ENCODE measurements around the gene DHRSX.
"Not testable (repeated sequence)": the region's sequence is repeated elsewhere in the genome, so short reads cannot be mapped to it uniquely, and the experiment has no call there.

The DHRSX gene

GRCh38 chrX:2481597-2481996, 19.2 kb downstream of the DHRSX start:
- not testable (repeated sequence) for H3K4me3 Mint-ChIP-seq; DNase-seq; H3K4me1 Mint-ChIP-seq (ENCODE audit: low read depth); H3K27me3 Mint-ChIP-seq; H3K9me3 Mint-ChIP-seq; H3K27ac Mint-ChIP-seq
- H3K36me3 Mint-ChIP-seq (ENCODE audit: low read depth), result peaks cover 35% of the 10 kb centered on the region

DNA sequence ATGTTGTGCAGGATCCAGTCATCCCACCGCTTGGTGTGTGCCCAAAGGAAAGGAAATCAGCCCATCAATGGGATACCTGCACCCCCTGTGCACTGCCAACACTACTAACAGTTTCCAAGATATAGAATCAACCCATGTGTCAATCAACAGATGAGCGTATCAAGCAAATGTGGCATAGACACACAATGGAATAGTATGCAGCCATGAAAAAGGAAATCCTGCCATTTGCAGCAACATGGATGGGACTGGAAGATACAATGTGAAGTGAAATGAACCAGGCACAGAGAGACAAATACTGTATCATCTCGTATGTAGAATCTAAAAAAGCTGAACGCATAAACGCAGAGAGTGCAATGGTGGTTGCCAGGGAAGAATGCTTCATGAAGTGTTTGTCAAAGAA, 20.8 kb downstream of the DHRSX start:
- H3K4me1 Mint-ChIP-seq (ENCODE audit: low read depth); DNase-seq; H3K27ac Mint-ChIP-seq; H3K4me3 Mint-ChIP-seq; H3K9me3 Mint-ChIP-seq; H3K27me3 Mint-ChIP-seq: not testable (repeated sequence)
- H3K36me3 Mint-ChIP-seq (ENCODE audit: low read depth), result peaks cover 31% of the 10 kb centered on the region

DNA sequence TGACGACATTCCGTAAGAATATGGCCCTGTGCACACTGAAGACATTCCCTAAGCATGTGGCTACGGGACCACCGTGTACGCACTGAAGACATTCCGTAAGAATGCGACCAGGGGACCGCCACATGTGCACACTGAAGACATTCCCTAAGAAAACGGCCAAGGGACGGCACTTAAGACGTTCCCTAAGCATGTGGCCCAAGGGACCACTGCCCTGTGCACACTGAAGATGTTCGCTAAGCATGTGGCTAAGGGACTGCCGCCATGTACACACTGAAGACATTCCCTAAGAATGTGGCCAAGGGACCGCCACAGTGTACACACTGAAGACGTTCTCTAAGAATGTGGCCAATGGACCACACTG, 21.4 kb downstream of the DHRSX start:
- Mint-ChIP-seq H3K27ac (no peak overlapping the region), H3K36me3 (ENCODE audit: low read depth) (peaks cover 29% of the 10 kb centered on the region), H3K27me3 (no peaks in the 10 kb centered on the region), H3K4me3 (no peak overlapping the region), H3K4me1 (ENCODE audit: low read depth) (peaks cover 5% of the 10 kb centered on the region), H3K9me3 (peaks cover 7% of the 10 kb centered on the region)
- no peak for DNase-seq

DNA sequence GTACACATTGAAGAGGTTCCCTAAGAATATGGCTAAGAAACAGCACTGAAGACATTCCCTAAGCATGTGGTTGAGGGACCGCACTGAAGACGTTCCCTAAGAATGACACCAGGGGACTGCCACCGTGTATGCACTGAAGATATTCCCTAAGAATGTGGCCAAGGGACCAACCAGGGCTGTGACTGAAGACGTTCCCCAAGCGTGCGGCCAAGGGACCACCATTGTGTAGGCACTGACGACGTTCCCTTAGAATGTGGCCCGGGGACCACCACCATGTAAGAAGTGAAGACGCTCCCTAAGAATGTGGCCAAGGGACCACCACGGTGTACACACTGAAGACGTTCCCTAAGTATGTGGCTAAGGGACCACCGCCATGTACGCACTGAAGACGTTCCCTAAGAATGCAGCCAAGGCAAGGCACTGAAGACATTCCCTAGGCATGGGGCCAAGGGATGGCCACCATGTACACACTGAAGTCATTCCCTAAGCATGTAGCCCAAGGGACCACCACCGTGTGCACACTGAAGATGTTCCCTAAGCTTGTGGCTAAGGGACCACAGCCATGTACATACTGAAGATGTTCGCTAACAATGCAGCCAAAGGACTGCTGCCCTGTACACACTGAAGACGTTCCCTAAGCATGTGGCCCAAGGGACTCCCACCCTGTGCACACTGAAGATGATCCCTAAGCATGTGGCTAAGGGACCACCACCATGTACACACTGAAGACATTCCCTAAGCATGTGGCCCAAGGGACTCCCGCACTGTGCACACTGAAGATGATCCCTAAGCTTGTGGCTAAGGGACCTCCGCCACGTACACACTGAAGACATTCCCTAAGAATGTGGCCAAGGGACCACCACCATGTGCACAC, 22.0 kb downstream of the DHRSX start:
- Mint-ChIP-seq H3K27me3 (no peaks in the 10 kb centered on the region), H3K9me3 (peaks cover 7% of the 10 kb centered on the region), H3K27ac (no peak overlapping the region), H3K4me1 (ENCODE audit: low read depth) (peaks cover 5% of the 10 kb centered on the region), H3K4me3 (no peak overlapping the region), H3K36me3 (ENCODE audit: low read depth) (peaks cover 25% of the 10 kb centered on the region)
- no peak for DNase-seq

DNA sequence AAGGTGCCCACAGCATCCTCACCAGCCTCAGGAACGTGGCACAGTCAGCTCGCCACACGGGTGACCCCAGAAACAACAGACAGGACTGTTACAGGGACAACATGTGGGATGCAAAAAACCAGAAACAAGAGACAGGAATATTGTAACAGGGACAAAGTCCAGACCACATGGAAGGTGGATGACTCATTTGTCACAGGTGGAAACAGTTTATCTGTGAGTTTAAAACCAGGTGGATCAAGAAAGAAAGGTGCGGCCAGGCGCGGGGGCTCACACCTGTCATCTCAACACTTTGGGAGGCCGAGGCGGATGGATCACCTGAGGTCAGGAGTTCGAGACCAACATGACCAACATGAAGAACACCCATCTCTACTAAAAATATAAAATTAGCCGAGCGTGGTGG, 23.5 kb downstream of the DHRSX start:
- peaks cover 22% of the 10 kb centered on the region for H3K36me3 Mint-ChIP-seq (ENCODE audit: low read depth)
- not testable (repeated sequence) for DNase-seq; H3K27ac Mint-ChIP-seq; H3K9me3 Mint-ChIP-seq; H3K4me1 Mint-ChIP-seq (ENCODE audit: low read depth); H3K4me3 Mint-ChIP-seq; H3K27me3 Mint-ChIP-seq

GRCh38 chrX:2474963-2475726, 25.6 kb downstream of the DHRSX start:
- DNase-seq, result no peak
- peaks cover 6% of the 10 kb centered on the region for H3K9me3 Mint-ChIP-seq
- H3K27ac Mint-ChIP-seq, result no peak overlapping the region
- H3K4me3 Mint-ChIP-seq, result no peak overlapping the region
- H3K4me1 Mint-ChIP-seq (ENCODE audit: low read depth), result peaks cover 5% of the 10 kb centered on the region
- peaks cover 20% of the 10 kb centered on the region for H3K36me3 Mint-ChIP-seq (ENCODE audit: low read depth)
- H3K27me3 Mint-ChIP-seq, result no peaks in the 10 kb centered on the region

GRCh38 chrX:2474280-2474962, 26.4 kb downstream of the DHRSX start:
- Mint-ChIP-seq H3K4me1 (ENCODE audit: low read depth) (peaks cover 5% of the 10 kb centered on the region), H3K4me3 (no peak overlapping the region), H3K36me3 (ENCODE audit: low read depth) (peaks cover 19% of the 10 kb centered on the region), H3K27me3 (no peaks in the 10 kb centered on the region), H3K9me3 (peaks cover 5% of the 10 kb centered on the region), H3K27ac (no peak overlapping the region)
- DNase-seq, result no peak

- not testable (repeated sequence) for H3K4me1 Mint-ChIP-seq (ENCODE audit: low read depth); H3K27ac Mint-ChIP-seq; H3K4me3 Mint-ChIP-seq; H3K27me3 Mint-ChIP-seq; H3K9me3 Mint-ChIP-seq; DNase-seq
- peaks cover 20% of the 10 kb centered on the region for H3K36me3 Mint-ChIP-seq (ENCODE audit: low read depth)
Observed at GRCh38 chrX:2473064-2473463, 27.7 kb downstream of the DHRSX start.

DNA sequence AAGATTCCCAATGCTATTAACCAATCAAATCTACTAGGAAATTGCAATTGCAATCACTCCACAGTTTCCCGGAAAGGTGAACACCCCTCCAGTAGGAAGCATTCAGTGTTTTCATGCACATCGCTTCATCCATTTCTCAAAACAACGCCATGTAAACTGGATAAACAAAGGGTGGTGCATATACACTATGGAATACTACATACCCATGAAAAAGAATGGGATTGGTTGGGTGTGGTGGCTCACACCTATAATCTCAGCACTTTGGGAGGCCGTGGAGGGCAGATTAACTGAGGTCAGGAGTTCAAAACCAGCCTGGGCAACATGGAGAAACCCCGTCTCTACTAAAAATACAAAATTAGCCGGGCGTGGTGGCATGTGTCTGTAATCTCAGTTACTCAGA, 29.1 kb downstream of the DHRSX start:
- no peak overlapping the region for H3K4me3 Mint-ChIP-seq
- H3K36me3 Mint-ChIP-seq (ENCODE audit: low read depth), result peaks cover 16% of the 10 kb centered on the region
- peaks cover 5% of the 10 kb centered on the region for H3K9me3 Mint-ChIP-seq
- H3K27me3 Mint-ChIP-seq, result no peaks in the 10 kb centered on the region
- H3K4me1 Mint-ChIP-seq (ENCODE audit: low read depth), result peaks cover 2% of the 10 kb centered on the region
- no peak overlapping the region for H3K27ac Mint-ChIP-seq
- DNase-seq, result no peak

GRCh38 chrX:2471126-2471525, 29.6 kb downstream of the DHRSX start:
- H3K9me3 Mint-ChIP-seq; H3K4me1 Mint-ChIP-seq (ENCODE audit: low read depth): not testable (repeated sequence)
- peaks cover 16% of the 10 kb centered on the region for H3K36me3 Mint-ChIP-seq (ENCODE audit: low read depth)

GRCh38 chrX:2469852-2470251, 30.9 kb downstream of the DHRSX start:
- not testable (repeated sequence) for H3K4me3 Mint-ChIP-seq; H3K9me3 Mint-ChIP-seq; DNase-seq; H3K27me3 Mint-ChIP-seq; H3K4me1 Mint-ChIP-seq (ENCODE audit: low read depth); H3K27ac Mint-ChIP-seq
- H3K36me3 Mint-ChIP-seq (ENCODE audit: low read depth), result peaks cover 12% of the 10 kb centered on the region

More at GRCh38 chrX:2471126-2471525, 29.6 kb downstream of the DHRSX start:
- H3K27ac Mint-ChIP-seq, H3K4me3 Mint-ChIP-seq, H3K27me3 Mint-ChIP-seq, DNase-seq: not testable (repeated sequence)

DNA sequence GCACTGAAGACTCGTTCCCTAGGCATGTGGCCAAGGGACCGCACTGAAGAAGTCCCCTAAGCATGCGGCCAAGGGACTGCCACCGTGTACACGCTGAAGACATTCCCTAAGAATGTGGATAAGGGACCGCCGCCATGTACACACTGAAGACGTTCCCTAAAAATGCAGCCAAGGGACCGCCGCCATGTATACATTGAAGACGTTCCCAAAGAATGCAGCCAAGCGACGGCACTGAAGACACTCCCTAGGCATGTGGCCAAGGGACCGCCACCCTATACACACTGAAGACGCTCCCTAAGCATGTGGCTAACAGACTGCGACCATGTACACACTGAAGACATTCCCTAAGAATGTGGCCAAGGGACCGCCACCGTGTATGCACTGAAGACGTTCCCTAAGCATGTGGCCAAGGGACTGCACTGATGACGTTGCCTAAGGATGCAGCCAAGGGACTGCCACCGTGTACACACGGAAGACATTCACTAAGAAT, 31.5 kb downstream of the DHRSX start:
- H3K36me3 Mint-ChIP-seq (ENCODE audit: low read depth), result peaks cover 12% of the 10 kb centered on the region
- H3K4me1 Mint-ChIP-seq (ENCODE audit: low read depth), result peaks cover 5% of the 10 kb centered on the region
- DNase-seq, result no peak
- H3K9me3 Mint-ChIP-seq, result peaks cover 5% of the 10 kb centered on the region
- no peak overlapping the region for H3K4me3 Mint-ChIP-seq
- no peak overlapping the region for H3K27ac Mint-ChIP-seq
- H3K27me3 Mint-ChIP-seq, result no peaks in the 10 kb centered on the region

- Mint-ChIP-seq H3K4me1 (ENCODE audit: low read depth) (peaks cover 6% of the 10 kb centered on the region), H3K27ac (no peak overlapping the region), H3K9me3 (peaks cover 5% of the 10 kb centered on the region), H3K36me3 (ENCODE audit: low read depth) (peaks cover 12% of the 10 kb centered on the region), H3K4me3 (no peak overlapping the region), H3K27me3 (no peaks in the 10 kb centered on the region)
- no peak for DNase-seq
Observed at GRCh38 chrX:2468261-2469195, 32.2 kb downstream of the DHRSX start.

Measured in activated T-cell treated with anti-CD3 and anti-CD28 coated beads, Interleukin-2, amount 50 U/mL, for 24 hours (primary cell).